GM21423 (cell line): ENCODE measurements around the gene VPS45.

Source experiments
- ATAC-seq: cut with Tn5 transposase; IDR thresholded peaks from one replicate; pipeline ENCODE4 v1.9.1; 2021; ENCODE audit warnings: mild to moderate bottlenecking, moderate library complexity; ENCODE audit not compliant: unreplicated experiment

The VPS45 gene

DNA sequence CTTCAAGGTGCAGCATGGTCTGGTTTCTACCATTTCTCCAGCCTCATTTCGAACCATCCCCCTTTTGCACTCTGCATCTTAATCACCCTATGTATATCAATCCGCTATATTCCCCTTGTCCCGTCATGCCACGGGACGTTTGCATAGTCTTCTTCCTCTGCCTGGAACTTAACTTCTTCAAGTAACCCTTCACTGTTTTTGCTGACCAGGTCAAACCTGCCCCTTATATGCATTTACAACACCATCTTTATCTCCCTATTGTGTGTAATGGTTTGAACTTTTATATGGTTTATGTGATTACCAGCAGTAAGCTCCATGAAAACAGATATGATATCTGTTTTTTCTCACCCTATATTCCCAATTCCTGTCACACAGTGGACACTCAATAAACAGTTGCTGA is 2.3 kb downstream of the VPS45 start:
- no peak for ATAC-seq

DNA sequence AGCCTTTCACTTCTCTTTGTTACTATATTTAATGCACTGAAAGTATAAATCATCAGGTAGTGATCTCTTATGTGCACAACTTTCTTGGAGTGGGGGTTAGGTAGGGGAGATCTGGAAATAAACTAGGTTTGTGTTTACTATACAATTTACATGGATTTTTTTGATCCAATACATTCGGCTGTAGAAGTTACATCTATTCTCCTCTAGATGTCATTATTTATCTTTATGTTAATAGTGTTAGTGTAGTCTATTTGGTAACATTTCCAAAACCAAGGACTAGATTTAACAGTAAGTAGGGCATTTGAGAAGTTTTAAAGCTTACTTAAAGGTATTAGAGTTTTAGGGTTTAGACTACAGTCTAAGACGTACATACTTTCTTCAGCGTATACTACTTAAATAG is 5.4 kb downstream of the VPS45 start:
- ATAC-seq: no peak

DNA sequence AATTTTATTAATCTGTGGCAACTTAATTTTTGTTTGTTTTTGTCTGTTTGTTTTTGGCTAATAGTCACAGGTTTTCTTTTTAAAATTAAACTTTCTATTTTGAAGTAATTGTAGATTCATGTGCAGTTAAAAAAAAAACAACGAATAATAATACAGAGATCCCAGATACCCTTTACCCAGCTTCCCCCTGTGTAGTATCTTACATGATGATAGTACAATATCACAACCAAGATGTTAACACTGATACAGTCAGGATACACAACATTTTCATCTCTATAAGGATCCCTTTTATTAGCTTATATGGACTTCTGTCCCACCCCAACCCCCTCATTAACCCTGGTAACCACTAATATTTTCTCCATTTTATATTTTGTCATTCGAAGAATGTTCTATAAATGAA is 5.9 kb downstream of the VPS45 start:
- no peak for ATAC-seq

DNA sequence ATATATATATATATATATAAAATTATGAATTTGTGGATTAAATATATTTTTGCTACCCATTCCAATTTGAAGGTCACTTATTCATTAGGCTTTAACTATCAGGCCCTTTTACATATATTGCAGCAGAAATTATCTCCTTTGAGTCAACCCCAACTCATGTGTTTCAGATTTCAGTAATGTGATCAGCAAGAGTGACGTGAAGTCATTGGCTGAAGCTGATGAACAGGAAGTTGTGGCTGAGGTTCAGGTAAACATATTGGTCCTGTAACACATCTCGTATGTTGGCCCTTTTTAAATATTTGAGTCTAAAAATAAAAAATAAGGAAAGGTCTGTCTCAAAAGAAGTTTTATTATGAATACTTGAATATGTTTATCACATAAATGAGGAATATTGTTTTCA is 8.5 kb downstream of the VPS45 start:
- no peak for ATAC-seq

DNA sequence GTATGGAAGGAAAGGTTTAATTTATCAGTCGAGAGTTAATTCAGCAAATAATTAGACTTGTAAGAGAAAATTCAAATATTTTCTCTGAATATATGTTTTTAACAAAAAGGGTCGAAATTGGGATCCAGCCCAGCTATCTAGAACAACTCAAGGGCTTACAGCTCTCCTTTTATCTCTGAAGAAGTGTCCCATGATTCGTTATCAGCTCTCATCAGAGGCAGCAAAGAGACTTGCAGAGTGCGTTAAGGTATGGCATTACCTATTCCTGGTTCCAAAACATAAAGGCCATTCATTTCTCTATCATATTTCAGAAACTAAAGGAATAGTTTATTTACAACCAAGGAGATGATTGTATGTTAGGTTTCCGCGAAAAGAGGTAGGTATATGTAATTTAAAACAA is 9.4 kb downstream of the VPS45 start:
- ATAC-seq: no peak

DNA sequence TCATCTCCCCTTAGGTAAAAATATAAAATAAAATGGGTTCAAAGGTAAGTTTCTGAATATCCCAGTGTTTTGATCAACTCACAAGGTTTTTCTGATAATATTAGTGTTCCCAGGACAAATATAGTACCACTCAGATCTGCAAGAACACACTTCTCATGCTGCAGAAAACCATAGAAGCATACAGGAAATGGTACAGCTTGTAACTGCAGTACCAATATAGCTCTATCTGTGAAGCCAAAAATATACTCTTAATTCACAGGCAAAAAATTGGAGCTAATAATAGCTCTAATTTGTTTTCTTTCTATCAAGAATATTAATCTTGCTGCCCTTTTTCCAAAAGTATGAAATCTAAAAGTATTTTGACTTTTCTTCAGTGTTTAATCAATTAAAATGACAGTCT is 13.2 kb downstream of the VPS45 start:
- ATAC-seq: no peak

DNA sequence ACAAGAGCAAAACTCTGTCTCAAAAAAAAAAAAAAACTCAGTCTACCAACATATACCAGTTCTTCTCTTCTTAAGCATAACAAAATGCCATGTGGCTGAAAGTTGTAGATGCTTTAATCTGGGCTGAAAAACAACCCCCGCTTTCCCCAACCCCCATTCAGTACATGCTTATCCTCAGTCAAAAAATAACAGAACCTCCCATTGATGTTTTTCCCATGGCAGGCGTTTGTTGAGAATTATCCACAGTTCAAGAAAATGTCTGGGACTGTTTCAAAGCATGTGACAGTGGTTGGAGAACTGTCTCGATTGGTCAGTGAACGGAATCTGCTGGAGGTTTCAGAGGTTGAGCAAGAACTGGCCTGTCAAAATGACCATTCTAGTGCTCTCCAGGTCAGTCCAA is 14.9 kb downstream of the VPS45 start:
- no peak for ATAC-seq

DNA sequence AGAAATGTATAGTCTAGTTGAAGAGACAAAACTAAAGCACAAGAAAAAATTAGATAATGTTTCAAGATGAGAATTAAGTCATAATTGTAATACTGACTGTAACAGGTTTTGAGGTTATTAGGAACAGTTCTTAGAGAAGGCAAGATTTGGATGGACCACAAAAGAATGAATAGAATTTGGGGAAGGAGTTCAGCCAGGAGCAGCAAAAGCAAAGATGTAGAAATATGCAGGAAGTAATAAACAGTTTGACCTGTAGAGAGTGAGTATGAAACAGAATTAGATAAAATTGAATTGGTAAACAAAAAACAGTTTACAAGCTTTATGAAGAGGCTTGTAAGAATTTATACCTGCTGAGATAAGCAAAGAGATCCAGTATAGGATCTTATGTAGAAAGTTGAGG is 16.3 kb downstream of the VPS45 start:
- no peak for ATAC-seq

DNA sequence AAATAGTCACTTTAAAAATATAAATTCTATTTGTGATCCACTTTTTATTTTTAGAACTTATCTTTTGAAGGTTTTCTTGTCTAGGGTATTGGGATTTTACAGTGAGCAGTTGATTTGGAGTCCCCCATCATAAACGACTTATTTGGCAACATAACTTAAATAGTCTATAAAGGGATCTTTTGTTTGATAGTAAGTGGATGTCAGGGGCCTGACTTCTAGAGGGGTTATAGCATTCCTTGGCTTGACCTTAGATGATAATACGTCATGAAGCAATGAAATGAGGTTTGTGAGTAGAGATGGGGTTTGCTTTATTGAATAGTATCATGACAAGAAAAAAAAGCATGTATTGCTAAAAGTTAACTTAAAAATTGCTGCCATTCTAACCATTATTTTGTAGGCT is 17.8 kb downstream of the VPS45 start:
- ATAC-seq: no peak

DNA sequence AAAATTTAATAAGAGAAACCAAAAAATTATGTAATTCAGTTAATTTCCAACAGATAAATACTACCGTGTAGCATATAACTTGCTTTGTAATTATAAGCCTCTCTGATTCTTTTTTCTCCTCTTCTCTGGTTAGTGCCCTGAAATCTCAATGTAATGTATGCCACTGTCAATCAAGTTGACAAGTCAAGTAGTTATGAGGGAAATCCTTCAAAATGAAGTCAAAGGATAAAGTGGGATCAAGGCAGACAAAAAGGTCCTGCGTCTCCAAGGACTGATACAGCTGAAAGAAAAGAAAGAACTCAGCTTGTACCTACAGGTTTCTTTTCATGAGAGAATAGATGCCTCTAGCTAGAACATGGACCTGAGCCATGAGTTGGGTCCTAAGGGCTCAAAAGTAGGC is 19.8 kb downstream of the VPS45 start:
- no peak for ATAC-seq

DNA sequence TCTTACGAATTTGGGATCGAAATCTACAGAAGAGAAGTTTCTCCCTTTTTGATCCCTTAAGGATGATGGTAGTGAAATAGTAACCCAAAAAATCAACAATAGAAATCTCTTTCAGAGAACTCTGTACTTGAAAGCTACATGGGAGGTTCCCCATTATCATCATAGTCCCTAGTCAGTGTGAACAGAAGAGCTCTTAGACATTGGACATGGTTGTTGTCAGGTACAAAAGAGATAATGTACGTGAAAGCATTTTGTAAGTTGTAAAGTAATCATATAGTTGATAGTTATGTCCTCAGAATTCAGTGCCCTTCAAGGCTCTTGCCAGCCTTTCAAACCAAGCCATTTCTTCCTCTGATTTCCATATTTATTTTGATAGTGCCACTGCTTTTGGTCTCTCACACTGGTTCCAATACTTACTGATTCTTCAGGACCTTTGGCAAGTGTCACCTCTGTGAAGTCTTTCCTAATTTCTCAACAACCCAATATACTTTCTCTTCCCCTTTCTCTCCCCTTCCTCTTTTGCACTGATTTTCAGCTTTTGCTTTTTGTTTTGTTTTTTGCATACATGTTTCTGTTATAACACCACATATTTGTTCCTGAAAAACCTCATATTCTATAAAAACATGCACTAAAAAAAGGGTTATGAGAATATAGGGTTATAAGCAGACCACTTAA is 22.4 kb downstream of the VPS45 start:
- peak; percentile 43 for ATAC-seq

DNA sequence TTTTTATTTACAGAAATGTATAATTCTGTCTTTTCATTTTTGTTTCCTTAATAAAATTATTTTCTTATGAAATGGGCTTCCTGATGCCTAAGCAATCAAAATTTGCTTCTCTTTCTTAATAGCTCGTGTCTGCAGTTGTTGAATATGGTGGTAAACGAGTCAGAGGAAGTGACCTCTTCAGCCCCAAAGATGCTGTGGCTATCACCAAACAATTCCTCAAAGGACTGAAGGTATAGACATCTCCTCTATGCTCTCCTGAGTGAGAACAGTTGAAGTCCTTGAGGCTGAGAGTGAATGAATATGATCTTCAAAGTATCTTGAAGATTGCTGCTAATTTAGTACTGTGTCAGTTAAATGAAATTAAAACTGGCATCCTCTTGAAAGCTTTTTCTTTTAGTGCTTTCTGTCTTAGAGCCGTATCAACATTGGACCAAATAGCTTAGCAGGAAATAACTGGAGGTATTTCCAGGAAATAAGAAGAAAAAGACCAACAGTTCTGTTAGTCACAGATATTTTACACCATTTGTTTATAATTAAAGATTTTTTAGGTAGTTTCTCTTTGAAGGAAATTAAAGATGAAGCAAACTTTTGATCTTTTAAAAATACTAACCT is 24.7 kb downstream of the VPS45 start:
- no peak for ATAC-seq

DNA sequence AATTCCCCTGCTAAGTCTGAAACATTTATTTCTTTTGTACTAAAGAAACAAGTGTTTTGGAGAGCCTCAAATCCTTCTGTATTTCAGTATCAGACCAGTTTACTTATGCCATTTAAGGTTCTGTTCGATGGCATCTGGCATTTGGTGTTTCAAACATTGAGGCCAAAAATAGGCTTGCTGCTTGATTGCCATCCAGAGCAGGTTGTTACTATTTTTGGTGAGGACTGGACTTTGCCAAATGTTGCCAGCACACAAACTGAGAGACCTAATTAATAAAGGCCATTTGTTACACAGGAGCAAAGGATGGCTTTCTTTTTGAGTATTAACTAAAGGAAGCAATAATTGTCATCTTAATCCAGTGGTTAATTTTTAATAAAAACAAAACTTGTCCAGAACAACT is 26.2 kb downstream of the VPS45 start:
- no peak for ATAC-seq

DNA sequence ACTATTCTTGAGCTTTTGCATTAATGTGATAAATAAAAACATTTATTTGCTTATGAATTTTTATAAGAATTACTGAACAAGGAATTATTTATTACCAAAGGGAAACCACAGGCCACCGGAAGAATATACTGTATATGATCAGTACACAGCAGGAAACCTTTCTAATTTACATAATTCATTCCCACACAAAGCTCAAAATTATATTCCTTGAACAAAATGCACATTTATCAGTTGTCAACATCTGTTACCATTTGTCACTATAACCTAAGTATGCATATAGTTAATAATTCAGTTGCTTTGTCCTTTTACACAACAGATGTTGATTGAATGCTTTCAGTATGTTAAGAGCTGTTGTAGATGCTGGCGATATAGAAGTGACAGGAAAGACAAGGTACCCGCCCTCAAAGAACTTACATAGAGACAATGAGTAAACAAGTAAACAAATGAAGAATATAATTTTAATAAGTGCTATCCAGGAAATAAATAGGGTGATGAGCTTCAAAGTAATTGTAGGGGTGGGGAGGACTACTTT is 27.2 kb downstream of the VPS45 start:
- no peak for ATAC-seq

DNA sequence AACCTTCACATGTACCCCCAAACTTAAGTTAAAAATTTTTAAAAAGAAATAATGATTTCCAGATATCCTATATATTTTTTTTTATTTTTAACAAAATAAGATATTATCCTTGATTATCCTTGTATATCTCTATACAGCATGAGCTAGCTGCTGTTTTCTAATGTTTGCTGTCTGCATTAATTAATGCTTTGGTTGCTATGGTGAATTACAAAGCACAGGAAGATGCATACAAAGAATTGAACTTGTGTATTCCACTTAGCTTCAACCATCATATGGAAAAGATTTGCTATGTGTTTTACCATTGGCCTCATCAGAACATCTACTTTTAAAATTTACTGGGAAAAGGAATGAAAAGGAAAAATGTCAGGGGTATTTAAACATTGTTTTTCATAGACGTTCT is 35.4 kb downstream of the VPS45 start:
- ATAC-seq: no peak

DNA sequence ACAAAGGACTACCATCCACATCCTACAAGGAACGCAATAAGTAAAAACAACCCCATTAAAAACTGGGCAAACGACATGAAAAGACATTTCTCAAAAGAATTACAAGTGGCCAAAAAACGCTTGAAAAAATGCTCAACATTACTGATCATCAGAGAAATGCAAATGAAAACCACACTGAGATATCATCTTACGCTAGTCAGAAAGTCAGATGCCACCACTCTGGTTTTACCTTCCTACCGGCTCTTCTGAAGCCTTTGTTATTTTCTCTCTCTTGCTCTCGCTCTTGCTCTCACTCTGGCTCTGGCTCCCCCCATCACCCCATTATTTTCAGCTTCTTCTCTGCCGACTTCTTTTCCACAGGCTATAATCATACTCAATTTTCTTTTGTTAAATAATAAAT is 38.8 kb downstream of the VPS45 start:
- ATAC-seq: no peak

DNA sequence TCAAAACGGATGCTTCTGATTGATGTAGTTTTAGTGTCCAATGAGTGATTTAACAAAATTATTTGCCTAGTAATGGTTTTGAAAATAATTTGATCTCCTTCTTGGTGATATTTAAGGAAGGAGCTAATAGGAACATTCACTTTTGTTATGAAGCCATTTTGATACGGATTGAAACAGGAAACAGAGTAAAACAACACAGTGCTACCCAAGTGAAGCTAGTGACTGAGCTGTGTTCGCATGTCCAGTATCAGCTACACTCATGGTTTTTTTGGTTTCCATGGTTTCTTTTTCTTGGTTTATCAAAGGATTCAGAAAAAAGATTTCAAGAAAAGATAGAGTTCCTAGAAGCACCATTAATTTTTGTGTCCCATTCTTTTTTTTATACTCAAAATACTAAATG is 42.0 kb downstream of the VPS45 start:
- ATAC-seq: no peak

DNA sequence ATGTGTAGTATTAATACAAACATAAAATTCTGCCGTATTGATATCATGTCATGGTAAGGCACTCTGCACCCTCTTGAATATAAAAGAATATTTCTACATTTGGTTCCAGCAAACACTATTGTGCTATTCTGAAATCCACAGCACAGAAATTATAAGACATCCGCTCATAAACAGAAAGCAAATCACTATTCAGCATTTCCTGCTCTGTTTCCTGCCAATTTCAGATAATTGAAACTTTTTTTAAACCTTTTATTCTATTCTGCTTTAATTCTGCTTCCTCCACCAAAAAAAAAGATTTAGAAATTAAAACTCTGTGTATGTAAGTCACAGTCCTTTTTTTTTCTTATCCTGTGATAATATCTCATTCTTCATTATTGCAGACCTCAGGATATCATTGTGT is 42.5 kb downstream of the VPS45 start:
- ATAC-seq: no peak

DNA sequence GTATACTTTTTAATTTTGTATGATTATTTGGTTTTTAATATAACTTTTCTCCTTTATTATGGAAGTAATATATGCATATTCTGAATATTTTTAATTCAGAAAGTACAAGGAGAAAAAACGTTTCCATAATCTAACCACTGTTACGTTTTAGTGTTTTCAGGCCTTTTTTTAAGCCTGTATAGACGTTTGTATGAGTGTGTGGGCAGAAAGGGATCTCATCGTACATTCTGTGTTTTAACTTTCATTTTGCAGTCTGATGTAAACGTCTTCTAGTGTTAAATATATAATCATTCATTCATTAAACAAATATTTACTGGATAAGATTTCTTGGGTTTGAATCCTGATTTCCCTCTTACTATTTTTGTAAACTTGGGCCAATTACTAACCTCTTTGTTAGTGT is 44.1 kb downstream of the VPS45 start:
- no peak for ATAC-seq

DNA sequence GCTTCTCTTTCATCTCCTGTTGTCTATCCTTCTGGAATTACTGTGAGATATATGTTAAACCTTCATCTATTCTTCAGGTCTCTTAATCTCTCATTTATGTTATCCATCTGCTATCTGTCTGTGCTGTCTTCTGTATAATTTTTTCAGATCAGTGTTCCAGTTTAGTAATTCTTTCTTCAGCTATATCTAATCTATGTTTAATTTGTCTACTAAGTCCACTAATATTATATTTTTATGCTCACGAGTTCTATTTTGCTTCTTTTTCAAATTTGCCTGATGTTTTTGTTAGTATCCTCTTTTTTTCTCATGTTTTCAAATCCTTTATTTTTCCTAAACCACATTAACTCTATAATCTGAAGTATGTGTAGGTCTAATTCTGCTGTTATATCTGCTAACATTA is 47.5 kb downstream of the VPS45 start:
- no peak for ATAC-seq

DNA sequence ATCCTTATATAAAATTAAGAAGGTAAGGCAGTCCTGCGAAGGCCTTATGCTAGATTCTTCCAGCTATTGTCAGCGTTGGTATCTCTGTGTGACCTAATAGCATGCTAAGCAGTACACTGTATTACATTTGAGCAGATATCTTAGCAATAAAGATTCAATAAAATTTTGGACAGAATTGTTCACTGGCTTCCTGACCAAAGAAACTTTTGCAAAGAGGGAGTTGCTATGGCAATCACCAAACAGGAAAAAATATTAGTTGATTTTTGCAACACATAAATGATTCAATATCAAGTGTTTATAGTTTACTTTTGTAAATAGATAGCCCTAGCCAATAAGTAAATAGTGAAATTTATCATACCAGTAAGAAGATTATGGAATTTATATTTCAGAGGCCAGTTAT is 51.1 kb downstream of the VPS45 start:
- no peak for ATAC-seq

DNA sequence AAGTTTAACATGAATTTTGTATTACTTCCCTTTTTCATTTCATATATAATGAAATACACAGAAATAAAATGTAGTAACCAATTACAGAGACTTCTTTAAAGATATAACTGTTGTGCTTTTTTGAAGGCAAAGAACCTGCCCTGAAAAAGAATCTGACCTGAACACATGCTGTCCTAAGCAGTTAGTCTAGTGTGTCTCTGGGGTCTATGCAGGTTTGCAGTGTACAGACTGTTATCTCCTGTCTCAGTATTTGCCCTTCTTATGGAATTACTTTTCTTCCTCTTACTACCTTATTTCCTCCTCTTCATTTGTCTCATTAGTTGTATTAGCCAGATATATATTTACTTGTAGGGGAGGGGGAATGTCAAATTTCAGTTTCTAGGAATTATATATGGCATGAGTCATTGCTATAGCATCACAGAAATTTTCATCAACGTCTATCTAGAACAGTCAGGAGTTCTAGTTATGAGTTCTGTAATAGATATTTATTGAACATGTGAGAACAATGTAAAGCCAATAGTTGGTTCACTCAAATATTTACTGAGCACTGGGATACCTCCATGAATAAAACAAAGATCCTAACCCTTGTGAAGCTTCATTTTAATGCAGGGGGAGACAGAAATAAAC is 53.8 kb downstream of the VPS45 start:
- ATAC-seq: no peak
